Heart left ventricle (tissue), 16 donors: ENCODE data around the gene GALNT2. TPM values are rescaled to one million over a fixed set of nuclear protein-coding genes. Genes with fewer than 3 reads are reported as not detected.

Experiments
- ATAC-seq, 4 donors: fragments of 200-7000 bp; cut with Tn5 transposase; one replicate each; pipeline ENCODE4 v1.9.1; 2020 to 2022; ENCODE audit warnings: moderate library complexity in 4 of 4, mild to moderate bottlenecking in 3 of 4, moderate number of reproducible peaks in 1 of 4
- DNase-seq, 5 donors: peaks; one replicate each; pipeline ENCODE4 v3.0.0-alpha.2; 2020
- H3K27ac ChIP-seq, 12 donors: fragments of 200-600 bp; sonication (generic) in 4 of 12; one replicate each; pipeline versions ENCODE4 v1.5.0 to v1.8.0; 2016 to 2022; ENCODE audit warnings: mild to moderate bottlenecking in 2 of 12
- H3K27me3 ChIP-seq, 9 donors: fragments of 200-600 bp; sonication (generic) in 2 of 9; one replicate each; pipeline versions ENCODE4 v1.5.1 to v1.8.0; 2016 to 2022; ENCODE audit warnings: mild to moderate bottlenecking in 3 of 9
- H3K36me3 ChIP-seq, 9 donors: fragments of 200-600 bp; sonication (generic) in 2 of 9; one replicate each; pipeline versions ENCODE4 v1.5.0 to v1.8.0; 2018 to 2022; ENCODE audit warnings: mild to moderate bottlenecking in 2 of 9
- H3K4me1 ChIP-seq, 12 donors: fragments of 200-600 bp; sonication (generic) in 4 of 12; one replicate each; pipeline versions ENCODE4 v1.5.0 to v1.8.0; 2016 to 2022; ENCODE audit warnings: mild to moderate bottlenecking in 3 of 12
- H3K4me3 ChIP-seq, 12 donors: fragments of 200-600 bp; sonication (generic) in 4 of 12; one replicate each; pipeline versions ENCODE4 v1.5.0 to v1.8.0; 2017 to 2022; ENCODE audit warnings: mild to moderate bottlenecking in 9 of 12, moderate library complexity in 4 of 12
- H3K9me3 ChIP-seq, 12 donors: fragments of 200-600 bp; sonication (generic) in 4 of 12; one replicate each; pipeline versions ENCODE4 v1.5.0 to v1.8.0; 2016 to 2022; ENCODE audit warnings: mild to moderate bottlenecking in 1 of 12
- CTCF ChIP-seq, 12 donors: fragments of 200-600 bp; sonication (generic) in 4 of 12; IDR thresholded peaks; one replicate each; pipeline versions ENCODE4 v1.5.0 to v1.8.0; 2018 to 2022; ENCODE audit warnings: antibody characterized with exemption in 12 of 12, mild to moderate bottlenecking in 5 of 12
- POLR2A ChIP-seq, 2 donors: fragments of 450-650 bp; IDR thresholded peaks; one replicate each; pipeline ENCODE4 v1.6.1; 2017; ENCODE audit warnings: antibody characterized with exemption in 2 of 2, mild to moderate bottlenecking in 2 of 2, moderate library complexity in 2 of 2
- WGBS, 4 donors: extraction: QIAGEN DNeasy Blood & Tissue Kit in 2 of 4; methylation state at CpG; one replicate each; pipeline versions ENCODE4 v1.1.5 to v1.1.7; 2013 to 2018; 5-methylcytosine and 5-hydroxymethylcytosine counted together
- intact Hi-C, 10 donors: fragments of 100-400 bp; cut with DNase I; formaldehyde crosslinking; loops; one replicate each; pipeline versions ENCODE4 v1.11.1 to v1.14.2; 2022
- polyA plus RNA-seq, 2 donors: library from polyadenylated mRNA; stranded (reverse); fragments of 200-250 nt; gene quantifications; one replicate each; pipeline ENCODE4 v1.2.3, GENCODE V29; 2013
- total RNA-seq, 9 donors: library from RNA; depleted of rRNA in 2 of 9; stranded (reverse); fragments of >200 nt in 2 of 9; fragmentation: NEBNext Ultra II Directional in 3 of 9; extraction: Animal tissue kit (Norgen Biotek cat#: 25700) in 3 of 9; gene quantifications; one replicate each; pipeline versions ENCODE4 v1.1.0 to v1.2.4, GENCODE V29; 2016 to 2023
- donor health status: ischemic (EF 13 %, LVEDD 7.1; RV severe dilation, severe dysfunction).
- donor health status: healthy with polysubstance abuse.
- donor health status: DM: no; HTN: yes; CAD: no.
- donor health status: DM: no; HTN: no; CAD: no.
- donor health status: ischemic (EF 25% LVEDD 6.9; RV normal size, moderate dysfunction).
- donor health status: ischemic (EF 25% LVEDD 5.7; RV mildly dilated, moderate dysfunction).
- donor health status: healthy.
- donor health status: DM: yes; HTN: yes; CAD: no.
- donor health status: ischemic (EF 35%, LVEDD 5.7; RV mildly dilated, moderate dysfunction).
- donor health status: nonischemic (EF 11% LVEDD 7.7; RV severe dilation, severe dysfunction).
- donor health status: DM: yes; HTN: yes; CAD: no.
- donor health status: PGD.
- donor health status: ischemic (EF 29% LVEDD 5.4; RV normal size, mild dysfunction).
- donor health status: nonischemic (EF 23%, LVEDD 6.1; RV moderate dilation, normal function).

Gene GALNT2
- total and polyA plus RNA-seq, 11 donors: 10.1 to 44.9 (median 31.6) TPM

GRCh38 chr1:230077436-230078213 is 10.6 kb downstream of the GALNT2 start:
- intact Hi-C loops: loop anchor here in 1 of 10 donors (10.0 kb wide), 1 partner anchor 213 kb away; no protein-coding TSS in a partner anchor

GRCh38 chr1:230079199-230080024 is 12.4 kb downstream of the GALNT2 start:
- Histone ChIP-seq H3K9me3 (no peaks in the 10 kb centered on the region), H3K27me3 (no peaks in the 10 kb centered on the region), H3K36me3 (peaks cover 0 to 12% (median 0%) of the 10 kb centered on the region in 9 donors), H3K4me3 (no peak overlapping the region), H3K27ac (no peak overlapping the region), H3K4me1 (peaks cover 0 to 64% (median 37%) of the 10 kb centered on the region in 12 donors)
- TF ChIP-seq POLR2A (IDR thresholded peaks at IDR 0.05): no peak
- no peak for TF ChIP-seq CTCF (IDR thresholded peaks at IDR 0.05)
- no peak for DNase-seq
- intact Hi-C loops: loop anchor here in 2 of 10 donors (10.0 kb wide), 2 partner anchors 215 to 415 kb away; no protein-coding TSS in a partner anchor
- no peak for ATAC-seq
- WGBS, 4 donors: 76 to 85% (median 78%) methylated on average over 10 of the region's 10 CpGs

More at GRCh38 chr1:230077436-230078213, 10.6 kb downstream of the GALNT2 start:
- WGBS, 4 donors: 88 to 91% (median 90%) methylated on average over 12 of the region's 12 CpGs
- Histone ChIP-seq H3K4me1 (peaks cover 0 to 73% (median 43%) of the 10 kb centered on the region in 12 donors), H3K27ac (no peak overlapping the region), H3K27me3 (no peaks in the 10 kb centered on the region), H3K36me3 (peaks cover 0 to 12% (median 0%) of the 10 kb centered on the region in 9 donors), H3K4me3 (no peak overlapping the region), H3K9me3 (no peaks in the 10 kb centered on the region)
- TF ChIP-seq CTCF (IDR thresholded peaks at IDR 0.05) (no peak), POLR2A (IDR thresholded peaks at IDR 0.05) (no peak)
- no peak for ATAC-seq
- no peak for DNase-seq

GRCh38 chr1:230080822-230081221 is 13.8 kb downstream of the GALNT2 start:
- peak; percentile 84 to 94 (median 90) for ATAC-seq
- H3K27ac ChIP-seq: peak overlapping the region in 2 of 12 donors; percentile 8 to 55
- no peak for TF ChIP-seq CTCF (IDR thresholded peaks at IDR 0.05)
- TF ChIP-seq POLR2A (IDR thresholded peaks at IDR 0.05): no peak
- no peaks in the 10 kb centered on the region for H3K27me3 ChIP-seq
- peak in 4 of 5 donors; percentile 49 to 88 (median 70) for DNase-seq
- H3K4me3 ChIP-seq: no peak overlapping the region
- H3K36me3 ChIP-seq: peaks cover 0 to 12% (median 0%) of the 10 kb centered on the region in 9 donors
- peaks cover 0 to 68% (median 42%) of the 10 kb centered on the region in 12 donors for H3K4me1 ChIP-seq
- H3K9me3 ChIP-seq: no peaks in the 10 kb centered on the region
- intact Hi-C loops: loop anchor here in 1 of 10 donors (10.0 kb wide), 1 partner anchor 416 kb away; no protein-coding TSS in a partner anchor
- 29 to 76% (median 56%) methylated on average over 8 of the region's 8 CpGs for WGBS, 4 donors
